HT1080 (cell line): ENCODE measurements around the gene UBL7. TPM values are rescaled to one million over a fixed set of nuclear protein-coding genes. Genes with fewer than 3 reads are reported as not detected.

Experiments
- DNase-seq: peaks from one replicate; pipeline ENCODE4 v3.0.0-alpha.2; 2015; ENCODE audit warnings: low read depth
- total RNA-seq: library from RNA; depleted of rRNA; stranded (reverse); fragments of >200 nt; shearing (Covaris generic); gene quantifications from 2 replicates; pipeline ENCODE4 v1.2.3, GENCODE V29; 2014

Gene UBL7
- total RNA-seq, 1 experiment from 2014 or later: 187 TPM

DNA sequence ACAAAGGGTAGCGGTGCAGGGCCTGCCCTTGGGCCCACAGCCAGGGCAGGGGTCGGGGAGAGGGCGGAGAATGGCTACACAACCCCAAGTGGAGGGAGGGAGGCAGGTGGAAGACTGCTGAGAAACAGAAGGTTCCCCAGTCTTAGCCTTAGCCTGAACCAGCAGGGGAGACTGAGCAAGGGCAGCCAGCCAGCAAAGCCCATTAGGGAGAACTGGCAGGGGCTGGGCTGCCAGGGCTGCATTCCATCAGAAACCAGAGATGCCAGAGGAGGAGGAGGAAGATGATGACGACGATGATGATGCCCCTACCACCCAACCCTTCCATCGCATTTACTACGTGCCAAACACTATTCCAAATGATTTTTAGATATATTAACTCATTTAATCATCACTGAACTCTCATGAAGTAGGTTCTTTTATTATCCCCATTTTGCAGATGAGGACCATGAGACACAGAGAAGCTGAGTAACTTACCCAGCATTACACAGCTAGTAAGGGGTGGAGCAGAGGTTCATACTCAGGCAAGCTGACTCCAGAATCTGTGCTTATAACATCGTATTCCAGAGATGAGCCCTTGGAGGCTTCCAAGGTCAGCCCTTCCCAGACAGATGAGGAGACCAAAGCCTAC lies 35.9 kb downstream of the UBL7 start:
- DNase-seq: no peak

DNA sequence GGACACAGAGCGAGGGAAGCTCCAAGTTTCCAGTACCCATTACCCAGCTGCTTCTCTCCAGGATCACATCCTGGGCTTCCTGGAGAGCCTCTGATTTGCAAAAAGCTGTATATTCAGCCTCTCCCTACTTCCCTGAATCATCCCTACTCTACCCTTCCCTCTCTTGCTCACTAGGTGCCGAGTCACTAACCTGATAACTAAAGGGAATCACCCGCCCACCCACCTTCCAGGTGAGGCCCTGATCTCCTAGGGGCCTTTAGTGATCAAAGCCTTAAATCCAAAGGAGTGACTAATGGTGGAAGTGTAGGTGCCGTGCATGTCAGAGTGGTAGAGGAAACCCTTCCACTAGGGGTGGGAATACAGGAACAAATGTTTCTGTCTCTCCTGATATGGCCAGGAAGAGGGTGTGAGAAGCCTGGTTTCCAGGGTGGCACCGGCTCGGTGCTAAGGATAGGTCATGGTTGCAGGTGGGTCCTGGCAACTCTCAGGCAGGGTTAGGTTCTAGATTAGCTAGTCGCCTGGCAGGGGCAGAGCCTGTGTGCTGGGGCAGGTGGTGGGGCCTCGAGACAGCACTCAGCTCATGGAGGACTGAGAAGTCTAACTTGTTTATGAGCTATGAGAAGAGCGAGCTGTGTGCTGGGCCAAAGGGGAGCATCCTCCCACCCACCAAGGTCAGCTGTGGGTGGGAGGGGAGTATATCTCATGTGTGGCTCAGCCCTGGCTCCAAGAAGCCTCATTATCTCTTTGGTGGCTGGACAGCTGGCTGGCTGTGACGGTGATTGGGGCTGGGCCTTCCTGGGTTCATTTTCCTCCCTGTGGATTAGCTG lies 37.3 kb downstream of the UBL7 start:
- DNase-seq: no peak

DNA sequence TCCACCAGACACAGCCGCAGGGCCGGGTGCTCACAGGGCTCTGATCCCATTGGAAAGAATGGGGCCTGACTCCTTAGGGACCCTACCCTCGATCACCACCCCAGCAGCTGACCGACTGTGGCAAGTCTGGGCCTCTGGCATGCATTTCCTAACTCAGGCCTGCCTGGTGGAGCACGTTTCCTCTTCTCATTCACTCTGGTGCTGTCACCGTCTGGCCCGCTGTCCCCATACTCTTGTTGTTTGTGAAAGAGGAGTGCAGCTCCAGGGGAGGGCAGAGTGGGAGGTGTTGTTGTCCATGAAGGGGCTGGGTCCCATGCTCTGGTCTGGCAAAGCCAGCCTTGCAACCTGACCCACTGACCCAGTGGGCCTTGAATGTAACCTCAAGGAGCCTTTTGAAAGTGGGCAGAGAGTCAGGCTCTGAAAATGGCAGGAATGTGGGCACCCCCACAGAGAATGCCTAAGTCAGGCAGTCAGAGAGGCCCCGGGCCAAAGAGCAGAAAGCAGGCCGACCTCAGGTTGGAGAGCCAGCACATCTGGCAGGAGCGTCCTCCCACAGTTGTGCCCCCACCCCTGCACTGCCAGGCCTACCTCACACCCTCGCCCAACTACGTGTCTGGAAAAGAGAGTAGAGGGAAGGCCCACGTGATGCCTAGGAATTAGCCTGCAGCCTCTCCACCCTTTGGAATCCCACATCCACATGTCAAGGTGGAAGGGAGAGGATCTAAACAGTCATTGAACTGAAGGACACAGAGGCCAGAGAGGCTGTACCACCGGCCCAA lies 38.1 kb downstream of the UBL7 start:
- peak; percentile 73 for DNase-seq

DNA sequence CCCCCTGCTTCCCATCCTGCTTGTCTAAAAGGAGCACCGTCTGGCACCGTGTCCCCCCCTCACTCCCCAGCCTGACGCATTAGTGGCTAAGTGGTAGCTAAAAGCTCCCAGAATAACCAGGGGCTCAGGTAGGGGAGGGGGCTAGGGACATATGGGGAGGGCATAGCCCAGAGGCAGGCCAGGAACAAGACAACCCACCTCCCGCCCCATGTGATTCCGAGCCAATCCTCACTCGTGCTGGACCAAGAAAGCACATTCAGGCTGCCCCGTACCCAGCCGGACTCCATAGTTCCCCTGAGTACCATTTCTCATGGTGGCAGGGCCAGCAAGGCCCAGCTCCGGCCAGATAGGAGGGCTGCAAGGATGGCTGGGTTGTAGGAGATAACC lies 38.7 kb downstream of the UBL7 start:
- DNase-seq: no peak

DNA sequence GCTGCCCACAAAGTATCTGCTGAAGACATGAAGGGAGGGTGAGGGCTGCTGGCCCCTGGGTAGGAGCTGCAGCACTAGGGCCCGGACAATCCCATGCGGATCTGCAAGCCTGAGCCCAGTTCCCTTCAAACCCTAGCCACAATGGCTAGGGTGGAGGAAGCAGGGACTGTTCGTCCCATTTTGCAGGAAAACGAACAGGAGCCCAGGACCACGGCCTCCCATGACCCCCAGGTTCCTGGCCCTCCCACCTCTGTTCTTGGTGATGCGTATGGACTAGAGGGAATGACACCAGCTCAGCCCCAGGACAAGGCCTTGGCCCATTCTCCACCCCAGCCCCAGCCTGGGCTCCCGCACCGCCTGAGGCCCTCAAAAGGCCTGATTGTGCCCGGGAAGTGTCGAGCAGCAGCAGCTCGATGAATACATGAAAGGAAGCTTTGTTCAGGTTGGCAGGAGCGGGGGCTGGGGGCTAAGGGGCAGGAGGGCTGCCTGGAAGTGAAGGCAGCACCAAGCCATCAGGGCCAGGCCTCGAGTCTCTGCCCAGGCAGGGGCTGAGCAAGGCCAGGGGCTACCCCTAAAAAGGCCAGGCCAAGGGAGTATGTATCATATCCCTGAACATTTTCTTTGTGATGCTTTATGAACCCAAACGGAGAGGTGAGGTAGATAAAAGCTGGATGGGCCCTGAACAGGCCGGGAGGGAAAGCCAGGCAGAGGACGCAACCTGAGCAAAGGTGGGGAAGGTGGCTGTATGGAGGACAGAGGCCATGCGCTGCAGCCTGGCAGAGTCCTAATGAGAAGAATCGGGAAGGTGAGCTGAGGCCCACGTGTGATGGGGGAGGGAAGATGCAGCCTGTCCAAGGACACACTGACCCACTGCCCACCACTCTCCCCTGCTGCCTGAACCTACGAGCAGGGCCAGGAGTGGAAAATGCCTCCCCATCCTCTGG lies 39.4 kb downstream of the UBL7 start:
- no peak for DNase-seq

DNA sequence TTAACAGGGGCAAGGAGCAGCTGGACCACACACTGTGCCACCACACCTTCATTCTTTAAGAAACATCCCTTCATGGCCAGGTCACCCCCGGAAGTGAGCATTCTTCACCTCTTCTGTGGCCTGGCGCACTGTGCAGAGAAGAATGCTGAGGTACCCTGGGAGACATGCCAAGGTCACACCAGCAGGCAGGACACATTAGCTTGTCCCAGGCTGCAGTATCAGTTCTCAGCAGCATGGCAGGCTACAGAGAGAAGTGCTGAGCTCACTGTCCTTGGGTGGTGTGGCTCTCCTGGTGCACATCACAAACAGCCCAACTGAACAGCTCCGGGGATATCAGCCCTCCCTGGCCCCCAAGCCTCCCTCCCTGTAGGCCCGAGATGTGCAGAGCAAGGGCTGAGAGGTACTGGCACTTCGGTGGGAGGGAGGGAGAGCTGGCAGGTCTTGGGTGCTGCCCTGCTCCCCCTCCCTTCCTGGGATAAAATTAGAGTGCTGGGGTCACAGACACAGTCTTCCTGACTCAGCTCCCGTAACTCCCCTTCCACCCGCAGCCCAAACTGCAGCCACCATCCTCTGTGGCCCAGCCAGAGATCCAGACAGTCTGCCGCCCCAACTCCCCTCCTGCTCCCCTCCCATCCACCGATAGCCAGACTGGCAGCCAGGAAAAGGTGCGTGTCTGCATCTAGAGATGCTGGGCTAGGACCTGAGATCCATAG lies 40.6 kb downstream of the UBL7 start:
- peak; percentile 64 for DNase-seq

DNA sequence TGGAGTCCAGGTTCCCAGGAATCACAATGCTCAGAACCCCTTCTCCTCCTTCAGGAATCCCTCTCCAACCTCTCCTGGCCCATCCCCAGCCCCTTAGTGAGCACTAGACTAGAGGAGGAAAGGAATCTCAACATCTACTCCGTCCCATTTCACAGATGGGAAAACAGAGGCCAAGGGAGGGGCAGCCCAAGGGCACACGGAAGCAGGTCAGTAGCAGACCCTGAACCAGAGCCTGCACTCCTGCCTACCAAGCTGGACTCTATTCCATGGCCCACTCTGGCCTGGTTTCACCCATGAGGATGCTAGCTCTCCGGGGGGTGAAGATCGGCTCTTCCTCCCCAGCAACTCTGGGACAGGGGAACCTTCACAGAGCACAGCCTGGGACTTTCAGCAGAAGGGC lies 41.5 kb downstream of the UBL7 start:
- no peak for DNase-seq

DNA sequence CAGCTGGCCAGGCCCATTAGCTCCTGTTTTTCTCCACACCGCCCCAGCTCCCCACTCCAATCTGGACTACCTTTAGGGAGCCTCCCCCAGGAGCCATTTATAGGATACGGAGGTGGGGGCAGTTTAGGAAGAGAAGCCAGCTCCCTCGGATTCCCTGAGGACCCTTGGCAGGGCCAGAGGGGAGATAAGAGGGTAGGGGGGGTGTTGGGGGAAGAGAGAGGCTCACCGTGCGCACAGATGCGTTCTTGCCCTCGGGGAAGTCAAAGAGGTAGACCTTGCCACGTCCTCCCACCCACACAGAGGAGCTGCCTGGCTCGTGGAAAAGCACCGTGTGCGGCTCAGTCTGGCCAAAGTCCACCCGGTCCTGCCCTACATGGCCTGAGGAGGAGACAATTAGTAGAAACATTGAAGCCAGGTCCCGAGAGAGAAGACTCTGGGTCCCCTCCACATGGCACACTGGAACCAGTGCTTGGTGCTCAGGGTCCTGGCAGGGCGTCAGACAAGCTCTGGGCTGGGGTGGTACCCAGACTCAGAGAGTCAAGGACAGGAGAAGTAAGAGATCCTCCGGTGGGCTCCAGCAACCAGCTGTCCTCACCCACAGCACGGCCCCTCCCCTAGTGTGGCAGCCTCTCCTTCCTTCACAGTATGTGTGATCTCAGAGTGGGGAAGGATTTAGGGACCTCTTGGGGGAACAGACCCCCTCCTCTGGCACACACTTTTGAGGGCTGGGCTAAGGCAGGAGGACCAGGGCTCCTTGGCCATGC lies 42.2 kb downstream of the UBL7 start:
- DNase-seq: no peak

DNA sequence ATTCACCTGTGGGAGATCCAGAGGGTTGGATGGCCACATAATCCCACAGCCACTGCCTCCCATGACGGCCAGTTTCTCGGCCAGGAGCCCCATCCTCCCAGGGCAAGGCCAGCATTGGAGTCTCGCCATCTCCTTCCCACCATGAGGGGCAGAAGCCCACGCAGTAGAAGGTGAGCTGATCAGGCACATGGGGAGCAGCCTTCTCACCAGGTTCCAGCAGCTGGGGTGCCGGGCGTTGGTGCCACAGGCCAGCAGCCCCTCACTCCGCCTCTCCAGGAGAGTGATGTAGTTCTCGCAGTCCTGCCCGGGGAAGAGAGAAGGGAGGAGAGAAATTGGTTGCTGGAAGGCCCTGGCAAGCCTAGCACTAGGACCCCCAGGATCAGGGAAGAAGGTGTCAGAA lies 43.3 kb downstream of the UBL7 start:
- DNase-seq: no peak

DNA sequence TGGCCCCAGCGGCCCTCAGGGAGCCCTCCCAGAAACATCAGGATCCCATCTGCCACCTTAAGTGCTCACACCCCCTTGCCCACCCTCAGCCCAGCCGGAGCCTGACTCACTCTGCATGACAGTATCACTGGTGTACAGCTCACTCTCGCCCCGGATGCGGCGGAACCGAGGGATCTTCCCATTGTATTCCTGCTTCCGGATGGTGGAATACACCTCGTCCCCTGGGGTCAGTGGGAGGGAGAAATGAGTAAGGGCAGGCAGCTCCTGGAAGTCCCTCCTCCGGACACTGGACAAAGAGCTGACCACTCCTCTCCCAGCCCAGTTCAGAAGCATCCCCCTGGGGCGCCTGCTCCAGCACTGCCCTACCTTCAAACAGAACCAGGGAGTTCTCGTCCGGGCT lies 43.7 kb downstream of the UBL7 start:
- DNase-seq: peak; percentile 87

DNA sequence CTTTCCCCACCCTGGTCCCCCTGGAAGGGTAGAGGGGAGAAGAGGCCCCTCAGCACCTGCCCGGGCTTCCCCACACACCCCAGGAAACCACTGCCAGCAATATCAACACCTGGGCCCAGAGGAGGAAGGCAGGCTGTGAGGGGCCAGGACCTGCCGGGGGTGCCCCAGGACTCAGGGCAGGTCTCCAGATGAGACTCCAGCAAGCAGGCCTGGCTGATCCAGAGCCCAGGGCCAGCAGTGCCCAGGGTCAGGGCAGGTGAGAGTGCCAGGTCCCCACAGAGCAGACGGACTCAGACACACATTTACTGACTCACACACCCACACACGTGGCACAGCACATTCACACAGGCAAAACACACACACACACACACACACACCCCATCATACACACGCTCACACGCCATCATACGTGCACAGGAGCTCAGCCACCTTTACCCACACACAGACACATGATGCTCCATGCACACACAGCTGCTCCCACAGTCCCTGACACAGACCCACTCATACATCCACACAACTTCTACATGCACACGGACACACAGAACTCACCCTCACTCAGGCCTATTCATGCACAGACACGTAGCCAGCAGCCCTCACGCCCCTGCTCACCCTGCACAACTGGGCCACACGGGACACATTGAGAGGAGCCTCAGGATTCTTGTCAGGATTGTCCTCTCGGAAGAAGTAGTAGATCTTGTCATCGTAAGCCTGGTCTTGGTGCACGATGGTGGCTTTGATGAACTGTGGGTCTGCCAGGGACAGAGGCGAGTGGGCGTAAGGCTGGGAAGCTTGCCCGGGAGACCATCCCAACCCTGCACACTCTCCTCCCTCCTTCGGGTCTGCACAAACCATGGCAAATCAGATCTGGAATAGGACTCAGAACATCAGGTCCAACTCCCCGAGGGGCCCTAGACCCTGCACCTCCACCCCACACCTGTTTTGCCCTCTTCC lies 44.7 kb downstream of the UBL7 start:
- no peak for DNase-seq

DNA sequence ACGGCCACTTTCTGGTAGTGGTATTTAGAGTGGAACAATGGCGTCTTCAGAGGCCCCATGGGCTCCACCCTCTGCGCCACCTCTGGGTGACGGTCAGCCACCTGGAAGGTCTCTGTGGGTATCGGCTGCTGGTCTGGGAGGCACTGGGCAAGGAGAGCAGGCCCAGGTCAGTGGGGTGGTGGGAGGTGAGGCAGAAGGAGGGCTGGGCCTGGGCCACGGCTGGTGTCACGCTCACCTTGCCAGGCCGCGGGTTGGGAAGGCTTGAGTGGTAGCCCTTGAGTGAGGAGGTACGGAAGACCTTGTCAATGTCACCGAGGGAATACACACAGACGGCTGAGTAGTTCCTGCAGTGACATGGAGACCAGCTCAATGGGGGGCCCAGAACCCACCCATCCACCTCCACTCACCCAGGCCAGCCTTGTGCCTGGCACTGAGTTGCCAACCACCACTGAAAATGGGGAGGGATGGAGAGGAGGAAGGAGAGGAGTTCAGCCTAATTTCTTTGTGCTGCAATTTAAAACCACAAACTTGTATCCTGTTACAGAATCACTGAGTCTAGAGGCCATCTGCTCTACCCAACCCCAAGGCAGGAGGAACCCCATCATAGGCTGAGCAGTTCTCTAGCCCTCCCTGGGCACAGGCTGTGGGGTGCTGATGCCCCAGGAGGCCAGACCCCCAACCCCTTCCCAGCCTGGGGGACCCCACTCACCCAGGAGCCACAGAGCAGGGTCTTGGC lies 46.2 kb downstream of the UBL7 start:
- no peak for DNase-seq

DNA sequence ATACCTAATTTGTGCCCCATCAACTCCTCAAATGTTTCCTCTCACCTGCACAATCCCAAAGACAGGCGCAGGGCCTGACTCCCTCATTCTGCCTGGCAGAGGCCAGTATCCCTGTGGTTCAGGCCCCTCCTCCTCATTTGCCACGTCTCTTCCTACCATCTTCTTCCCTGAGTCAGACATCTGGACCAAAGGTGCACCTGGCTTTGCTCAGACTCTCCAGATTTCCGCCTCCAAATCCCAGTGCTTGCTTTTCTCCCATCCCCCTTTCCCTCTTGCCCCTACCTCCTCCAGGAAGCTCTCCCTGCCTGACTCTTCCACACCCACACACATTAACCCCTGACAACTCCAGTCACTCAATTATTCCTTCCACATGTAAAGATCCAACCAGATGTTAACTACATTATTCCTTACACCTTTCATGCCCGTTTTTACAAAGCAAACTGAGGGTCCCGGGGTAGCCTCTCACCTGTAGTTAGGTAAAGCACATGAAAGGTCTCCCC lies 46.8 kb downstream of the UBL7 start:
- DNase-seq: no peak

DNA sequence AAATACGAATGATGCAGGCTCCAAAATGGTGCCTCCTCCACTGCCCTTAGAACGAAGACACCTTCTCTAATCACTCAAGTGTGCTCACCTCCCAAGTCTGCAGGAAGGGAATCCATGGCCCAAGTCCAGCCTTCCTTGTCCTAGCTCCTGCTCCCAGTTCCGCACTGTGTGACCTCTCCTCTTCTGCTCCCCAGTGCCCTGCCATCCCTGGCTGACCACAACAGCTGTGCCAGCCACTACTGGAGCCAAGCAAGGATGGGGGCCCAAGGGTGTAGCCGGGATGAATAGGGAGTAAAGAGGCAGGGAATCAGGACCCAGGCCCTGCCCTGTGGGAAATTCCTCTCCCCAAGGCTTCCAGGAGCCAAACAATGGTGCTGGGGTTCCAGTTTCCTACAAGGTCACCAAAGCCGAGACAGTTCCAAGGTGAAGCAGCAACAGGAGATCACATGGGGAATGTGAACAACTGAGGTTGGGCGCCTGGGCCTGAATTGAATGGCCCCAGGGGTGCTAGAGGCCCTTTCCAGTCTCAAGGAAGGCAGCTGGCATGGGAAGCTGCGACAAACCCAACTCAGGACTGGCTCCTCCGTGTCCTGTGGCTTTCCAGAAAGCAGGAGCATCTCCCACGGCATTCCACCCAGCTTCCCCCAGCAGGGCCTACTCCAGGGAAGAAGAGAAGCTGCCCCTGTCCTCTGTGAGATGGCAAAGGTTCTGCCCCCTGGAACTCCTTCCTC lies 47.4 kb downstream of the UBL7 start:
- no peak for DNase-seq

DNA sequence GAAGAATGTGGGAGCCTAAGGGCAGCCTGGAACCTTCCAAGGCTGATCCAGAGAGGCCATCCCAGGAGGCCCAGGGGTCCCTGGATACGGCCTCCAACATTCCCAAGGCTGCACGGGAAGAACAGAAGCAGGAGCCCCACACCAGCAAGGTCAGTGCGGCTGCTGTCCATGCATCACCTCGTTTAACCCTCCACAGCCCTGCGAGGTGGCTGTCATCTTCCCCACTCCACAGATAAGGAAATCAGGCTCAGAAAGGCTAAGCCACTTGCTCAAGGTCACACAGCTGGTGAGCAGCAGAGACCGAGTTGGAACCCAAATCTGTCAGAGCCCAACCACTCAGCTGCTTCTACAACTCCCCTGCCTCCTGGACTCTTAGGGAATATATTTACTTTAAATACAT lies 48.8 kb downstream of the UBL7 start:
- no peak for DNase-seq

DNA sequence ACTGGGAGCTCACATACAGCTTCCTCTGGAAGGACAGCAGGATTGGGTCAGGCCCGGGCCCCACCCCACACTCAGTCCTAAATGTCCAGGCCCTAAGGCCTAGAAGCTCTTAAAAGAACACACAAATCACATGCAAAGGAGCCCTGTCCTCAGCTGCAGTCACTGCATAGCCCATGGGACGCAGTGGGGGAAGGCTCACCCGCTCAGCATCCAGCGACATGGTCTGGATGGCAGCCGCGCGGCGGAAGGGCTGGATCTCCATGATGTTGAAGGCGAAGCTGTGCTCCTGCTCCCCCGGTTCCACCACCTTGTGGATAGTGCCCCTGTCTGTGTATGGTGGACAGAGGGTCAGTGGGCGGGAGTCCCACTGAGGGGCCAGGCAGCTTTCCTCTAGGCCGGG lies 49.3 kb downstream of the UBL7 start:
- DNase-seq: no peak

DNA sequence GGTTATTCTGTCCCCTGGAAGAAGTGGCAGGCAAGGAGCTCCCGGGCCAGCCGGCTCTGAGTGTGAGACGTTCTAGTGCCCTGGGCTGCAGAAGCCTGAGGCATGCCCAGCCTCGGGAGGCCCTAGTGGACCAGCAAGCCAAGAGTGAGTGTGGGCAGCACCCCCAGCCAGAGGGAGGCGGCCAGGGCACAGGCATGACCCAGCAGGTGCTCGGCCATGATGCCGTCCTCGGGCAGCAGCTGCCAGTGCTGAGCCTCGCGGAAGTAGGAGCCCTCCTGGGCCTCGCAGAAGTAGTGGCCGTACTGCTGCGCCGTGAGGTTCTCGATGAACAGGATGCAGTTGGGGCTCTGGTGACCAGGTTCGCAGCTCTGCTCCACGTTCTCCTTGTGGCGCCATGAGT lies 50.5 kb downstream of the UBL7 start:
- DNase-seq: no peak
